ENCODE data around the gene ZCCHC10.
"Not testable (repeated sequence)": the region's sequence is repeated elsewhere in the genome, so short reads cannot be mapped to it uniquely, and the experiment has no call there.

ZCCHC10 gene

DNA sequence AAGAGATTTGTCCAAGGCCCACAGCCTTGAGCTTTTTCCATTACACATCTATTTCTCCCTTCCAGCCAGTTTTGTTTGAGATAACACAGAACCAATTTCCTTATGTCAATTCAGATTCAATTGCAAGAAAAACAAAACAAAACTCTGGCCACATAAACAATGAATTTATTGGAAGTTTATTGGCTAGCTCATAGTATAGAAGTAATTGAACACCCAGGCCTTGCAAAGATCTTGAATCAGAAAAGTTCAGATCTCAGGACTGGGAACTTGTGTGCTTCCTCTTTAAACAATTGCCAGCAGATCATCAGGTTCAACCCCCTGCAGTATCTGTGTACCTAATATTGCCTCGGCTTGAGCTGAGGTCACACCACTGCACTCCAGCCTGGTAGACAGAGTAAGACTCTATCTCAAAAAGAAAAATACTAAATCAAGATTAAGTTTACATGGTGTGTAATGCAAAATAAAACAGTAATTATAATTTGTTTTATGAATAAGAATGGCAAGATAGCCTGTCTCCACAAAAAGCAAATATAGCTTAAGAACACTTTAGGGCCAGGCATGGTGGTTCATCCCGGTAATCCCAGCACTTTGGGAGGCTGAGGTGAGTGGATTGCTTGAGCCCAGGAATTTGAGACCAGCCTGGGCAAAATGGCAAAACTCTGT is 4.1 kb upstream of the ZCCHC10 start:
- POLR2A ChIA-PET (ENCODE audit: low non-redundant PET) = no interaction called here
- TF ChIP-seq, protein P1, sequence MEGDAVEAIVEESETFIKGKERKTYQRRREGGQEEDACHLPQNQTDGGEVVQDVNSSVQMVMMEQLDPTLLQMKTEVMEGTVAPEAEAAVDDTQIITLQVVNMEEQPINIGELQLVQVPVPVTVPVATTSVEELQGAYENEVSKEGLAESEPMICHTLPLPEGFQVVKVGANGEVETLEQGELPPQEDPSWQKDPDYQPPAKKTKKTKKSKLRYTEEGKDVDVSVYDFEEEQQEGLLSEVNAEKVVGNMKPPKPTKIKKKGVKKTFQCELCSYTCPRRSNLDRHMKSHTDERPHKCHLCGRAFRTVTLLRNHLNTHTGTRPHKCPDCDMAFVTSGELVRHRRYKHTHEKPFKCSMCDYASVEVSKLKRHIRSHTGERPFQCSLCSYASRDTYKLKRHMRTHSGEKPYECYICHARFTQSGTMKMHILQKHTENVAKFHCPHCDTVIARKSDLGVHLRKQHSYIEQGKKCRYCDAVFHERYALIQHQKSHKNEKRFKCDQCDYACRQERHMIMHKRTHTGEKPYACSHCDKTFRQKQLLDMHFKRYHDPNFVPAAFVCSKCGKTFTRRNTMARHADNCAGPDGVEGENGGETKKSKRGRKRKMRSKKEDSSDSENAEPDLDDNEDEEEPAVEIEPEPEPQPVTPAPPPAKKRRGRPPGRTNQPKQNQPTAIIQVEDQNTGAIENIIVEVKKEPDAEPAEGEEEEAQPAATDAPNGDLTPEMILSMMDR (conservative IDR thresholded peaks at IDR 0.05; ENCODE audit: low read depth) = no peak
- CTCF ChIA-PET = interaction anchor here (0.7 kb wide), 1 partner anchor 27 kb away, joined by 3 read pairs; no protein-coding TSS in a partner anchor

DNA sequence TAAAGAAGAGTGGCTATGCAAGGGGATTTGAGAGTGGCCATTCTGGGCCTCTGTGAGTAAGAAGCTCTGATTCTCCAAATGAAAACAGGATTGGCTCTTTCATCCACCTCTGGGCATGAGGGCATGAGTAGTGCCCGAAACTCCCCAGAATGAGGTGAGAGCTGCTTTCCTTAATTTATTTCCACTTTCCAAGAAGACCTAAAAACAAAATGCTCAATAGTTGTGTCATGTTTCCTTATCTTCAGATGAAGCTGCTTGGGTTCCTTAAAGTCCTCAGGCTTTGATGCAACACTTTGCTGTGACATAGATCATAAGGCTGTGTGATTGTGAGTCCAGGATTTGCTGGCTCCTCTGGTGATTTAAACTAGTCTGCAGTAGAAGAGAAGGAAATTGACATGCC is 3.1 kb upstream of the ZCCHC10 start:
- TF ChIP-seq, protein P1 (conservative IDR thresholded peaks at IDR 0.05; ENCODE audit: low read depth) = no peak
- no peak overlapping the region for H3K27ac ChIP-seq
- CTCF ChIA-PET = no interaction called here
- POLR2A ChIA-PET (ENCODE audit: low non-redundant PET) = interaction anchor here (0.6 kb wide), 1 partner anchor 23 kb away, joined by 3 read pairs; no protein-coding TSS in a partner anchor
- DNase-seq (ENCODE audit: low spot score) = no peak

More for the DNA sequence above, 4.1 kb upstream of the ZCCHC10 start:
- DNase-seq (ENCODE audit: low spot score) = no peak
- H3K27ac ChIP-seq = no peak overlapping the region

DNA sequence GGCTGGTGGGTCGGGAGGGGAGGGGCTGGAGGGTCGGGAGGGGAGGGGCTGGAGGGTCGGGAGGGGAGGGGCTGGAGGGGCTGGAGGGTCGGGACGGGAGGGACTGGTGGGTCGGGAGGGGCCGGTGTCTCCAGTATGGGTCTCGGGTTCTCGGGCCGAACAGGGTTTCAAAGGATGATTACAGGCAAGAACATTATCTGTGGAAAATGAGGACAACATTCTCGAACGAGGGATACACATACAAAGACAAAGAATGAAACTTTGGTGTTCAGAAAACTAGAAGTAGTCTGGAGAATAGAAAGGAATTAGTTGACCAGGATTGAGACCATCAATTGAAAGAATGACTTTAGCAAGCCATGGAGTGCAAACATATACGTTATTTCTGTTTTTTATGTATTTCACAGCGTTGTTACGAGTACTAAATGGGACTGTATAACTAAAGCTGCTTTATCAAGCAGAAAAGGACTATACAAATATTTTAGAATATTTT is 360 bp upstream of the ZCCHC10 start:
- TF ChIP-seq, protein P1 (conservative IDR thresholded peaks at IDR 0.05; ENCODE audit: low read depth) = no peak
- CTCF ChIA-PET = interaction anchor here (0.6 kb wide), 1 partner anchor 27 kb away, joined by 5 read pairs; no protein-coding TSS in a partner anchor
- no peak for DNase-seq (ENCODE audit: low spot score)
- H3K27ac ChIP-seq = peak overlapping the region; percentile 92
- POLR2A ChIA-PET (ENCODE audit: low non-redundant PET) = no interaction called here

DNA sequence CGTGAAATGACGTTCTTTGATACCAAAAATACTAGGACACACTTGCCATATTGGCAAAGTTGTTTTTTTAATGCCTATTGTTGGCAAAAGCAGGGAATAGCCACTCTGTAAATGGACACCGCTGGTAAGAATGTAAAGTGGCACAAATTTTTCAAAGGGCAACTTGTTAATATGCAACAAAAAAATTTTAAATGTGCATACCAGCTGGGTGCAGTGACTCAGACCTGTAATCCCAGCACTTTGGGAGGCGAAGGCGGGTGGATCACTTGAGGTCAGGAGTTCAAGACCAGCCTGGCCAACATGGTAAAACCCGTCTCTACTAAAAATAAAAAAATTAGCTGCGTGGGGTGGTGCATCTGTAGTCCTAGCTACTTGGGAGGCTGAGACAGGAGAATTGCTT is 6.9 kb downstream of the ZCCHC10 start:
- CTCF ChIA-PET = interaction anchor here (0.7 kb wide), 1 partner anchor 194 kb away, joined by 4 read pairs; no protein-coding TSS in a partner anchor
- not testable (repeated sequence) for H3K27ac ChIP-seq; DNase-seq (ENCODE audit: low spot score)
- POLR2A ChIA-PET (ENCODE audit: low non-redundant PET) = interaction anchor here (0.6 kb wide), 1 partner anchor 33 kb away, joined by 4 read pairs; no protein-coding TSS in a partner anchor

DNA sequence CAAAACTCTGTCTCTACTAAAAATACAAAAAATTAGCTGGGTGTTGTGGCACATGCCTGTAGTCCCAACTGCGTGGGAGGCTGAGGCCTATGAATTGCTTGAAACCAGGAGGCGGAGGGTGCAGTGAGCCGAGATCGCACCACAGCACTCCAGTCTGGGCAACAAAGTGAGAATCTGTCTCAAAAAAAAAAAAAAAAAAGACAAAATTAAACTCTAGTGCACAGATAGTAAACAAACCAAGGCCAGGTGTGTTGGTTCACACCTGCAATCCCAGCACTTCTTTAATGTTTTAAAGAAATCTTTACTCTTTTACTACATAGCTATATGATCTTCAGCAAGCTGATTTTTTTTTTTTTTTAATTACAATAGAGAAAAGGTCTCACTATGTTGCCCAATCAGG is 8.4 kb downstream of the ZCCHC10 start:
- H3K27ac ChIP-seq = no peak overlapping the region
- no peak for DNase-seq (ENCODE audit: low spot score)
- CTCF ChIA-PET = interaction anchor here (0.7 kb wide), 1 partner anchor 374 kb away, joined by 7 read pairs; no protein-coding TSS in a partner anchor
- POLR2A ChIA-PET (ENCODE audit: low non-redundant PET) = interaction anchor here (1.7 kb wide), 1 partner anchor 8 kb away, joined by 6 read pairs; no protein-coding TSS in a partner anchor
- TF ChIP-seq, protein P1 (conservative IDR thresholded peaks at IDR 0.05; ENCODE audit: low read depth) = no peak

GRCh38 chr5:133015466-133015865 is 10.9 kb downstream of the ZCCHC10 start:
- ChIA-PET POLR2A (ENCODE audit: low non-redundant PET) (no interaction called here), CTCF (interaction anchor here (0.7 kb wide), 1 partner anchor 1923 kb away, joined by 3 read pairs; no protein-coding TSS in a partner anchor)
- no peak for DNase-seq (ENCODE audit: low spot score)
- TF ChIP-seq, protein P1 (conservative IDR thresholded peaks at IDR 0.05; ENCODE audit: low read depth) = no peak
- H3K27ac ChIP-seq = no peak overlapping the region

DNA sequence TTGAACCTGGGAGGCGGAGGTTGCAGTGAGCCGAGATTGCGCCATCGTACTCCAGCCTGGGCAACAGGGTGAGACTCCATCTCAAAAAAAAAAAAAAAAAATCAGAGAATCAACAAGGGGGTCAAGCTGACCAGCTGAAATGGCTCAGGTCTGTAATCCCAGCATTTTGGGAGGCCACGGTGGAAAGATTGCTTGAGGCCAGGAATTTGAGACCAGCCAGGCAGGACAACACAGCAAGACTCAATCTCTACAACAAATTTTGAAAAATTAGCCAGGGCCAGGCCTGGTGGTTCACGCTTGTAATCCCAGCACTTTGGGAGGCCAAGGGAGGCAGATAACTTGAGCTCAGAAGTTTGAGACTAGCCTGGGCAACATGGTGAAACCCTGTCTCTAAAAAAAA is 17.9 kb downstream of the ZCCHC10 start:
- POLR2A ChIA-PET (ENCODE audit: low non-redundant PET) = interaction anchor here (1.7 kb wide), 1 partner anchor 45 kb away, joined by 7 read pairs; the partner anchor contains the start of gene AFF4
- CTCF ChIA-PET = interaction anchor here (0.6 kb wide), 1 partner anchor 201 kb away, joined by 4 read pairs; no protein-coding TSS in a partner anchor
- H3K27ac ChIP-seq; DNase-seq (ENCODE audit: low spot score): not testable (repeated sequence)
